ENCODE measurements around the gene NCKAP5L.

NCKAP5L gene

GRCh38 chr12:49846032-49846431 is 17.8 kb upstream of the NCKAP5L start:
- in situ Hi-C loops (cut with HindIII; ENCODE audit: low sequenced_read_pairs), result no loop called here
- DNase-seq (ENCODE audit: low read depth), result no peak
- TF ChIP-seq, protein P1, sequence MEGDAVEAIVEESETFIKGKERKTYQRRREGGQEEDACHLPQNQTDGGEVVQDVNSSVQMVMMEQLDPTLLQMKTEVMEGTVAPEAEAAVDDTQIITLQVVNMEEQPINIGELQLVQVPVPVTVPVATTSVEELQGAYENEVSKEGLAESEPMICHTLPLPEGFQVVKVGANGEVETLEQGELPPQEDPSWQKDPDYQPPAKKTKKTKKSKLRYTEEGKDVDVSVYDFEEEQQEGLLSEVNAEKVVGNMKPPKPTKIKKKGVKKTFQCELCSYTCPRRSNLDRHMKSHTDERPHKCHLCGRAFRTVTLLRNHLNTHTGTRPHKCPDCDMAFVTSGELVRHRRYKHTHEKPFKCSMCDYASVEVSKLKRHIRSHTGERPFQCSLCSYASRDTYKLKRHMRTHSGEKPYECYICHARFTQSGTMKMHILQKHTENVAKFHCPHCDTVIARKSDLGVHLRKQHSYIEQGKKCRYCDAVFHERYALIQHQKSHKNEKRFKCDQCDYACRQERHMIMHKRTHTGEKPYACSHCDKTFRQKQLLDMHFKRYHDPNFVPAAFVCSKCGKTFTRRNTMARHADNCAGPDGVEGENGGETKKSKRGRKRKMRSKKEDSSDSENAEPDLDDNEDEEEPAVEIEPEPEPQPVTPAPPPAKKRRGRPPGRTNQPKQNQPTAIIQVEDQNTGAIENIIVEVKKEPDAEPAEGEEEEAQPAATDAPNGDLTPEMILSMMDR (IDR thresholded peaks at IDR 0.05; ENCODE audit: low read depth, low read length, missing control alignments), result no peak
- no peak overlapping the region for H3K4me3 ChIP-seq (ENCODE audit: low read depth, low read length)

GRCh38 chr12:49843876-49844437 is 15.7 kb upstream of the NCKAP5L start:
- no peak overlapping the region for H3K4me3 ChIP-seq (ENCODE audit: low read depth, low read length)
- in situ Hi-C loops (cut with HindIII; ENCODE audit: low sequenced_read_pairs), result no loop called here
- DNase-seq (ENCODE audit: low read depth), result no peak
- TF ChIP-seq, protein P1 (IDR thresholded peaks at IDR 0.05; ENCODE audit: low read depth, low read length, missing control alignments), result no peak

GRCh38 chr12:49843411-49843810 is 15.2 kb upstream of the NCKAP5L start:
- TF ChIP-seq, protein P1 (IDR thresholded peaks at IDR 0.05; ENCODE audit: low read depth, low read length, missing control alignments), result no peak
- H3K4me3 ChIP-seq (ENCODE audit: low read depth, low read length), result peak overlapping the region; percentile 83
- DNase-seq (ENCODE audit: low read depth), result no peak
- in situ Hi-C loops (cut with HindIII; ENCODE audit: low sequenced_read_pairs), result no loop called here

- TF ChIP-seq, protein P1 (IDR thresholded peaks at IDR 0.05; ENCODE audit: low read depth, low read length, missing control alignments), result no peak
- peak within 1 kb of the TSS; percentile 83 for H3K4me3 ChIP-seq (ENCODE audit: low read depth, low read length)
- in situ Hi-C loops (cut with HindIII; ENCODE audit: low sequenced_read_pairs), result no loop called here
- DNase-seq (ENCODE audit: low read depth), result peak; percentile 77
These were observed 14.5 kb upstream of the NCKAP5L start, which contains the start of gene BCDIN3D for GRCh38 chr12:49842519-49843352. TSS of gene BCDIN3D (minus strand) at chr12:49843106. CDS start at chr12:49843087, 19 bp downstream.

GRCh38 chr12:49838973-49839633 is 10.9 kb upstream of the NCKAP5L start:
- no peak overlapping the region for H3K4me3 ChIP-seq (ENCODE audit: low read depth, low read length)
- no peak for DNase-seq (ENCODE audit: low read depth)
- TF ChIP-seq, protein P1 (IDR thresholded peaks at IDR 0.05; ENCODE audit: low read depth, low read length, missing control alignments), result peak; percentile 71
- in situ Hi-C loops (cut with HindIII; ENCODE audit: low sequenced_read_pairs), result no loop called here

GRCh38 chr12:49832836-49833421 is 4.7 kb upstream of the NCKAP5L start:
- H3K4me3 ChIP-seq (ENCODE audit: low read depth, low read length), result no peak overlapping the region
- DNase-seq (ENCODE audit: low read depth), result no peak
- TF ChIP-seq, protein P1 (IDR thresholded peaks at IDR 0.05; ENCODE audit: low read depth, low read length, missing control alignments), result no peak
- in situ Hi-C loops (cut with HindIII; ENCODE audit: low sequenced_read_pairs), result no loop called here
